NCI-H2029 treated with DMSO at 0.1 percent for 48 hours (cell line): ENCODE data around the gene KLHL17.
"Not testable (repeated sequence)": the region's sequence is repeated elsewhere in the genome, so short reads cannot be mapped to it uniquely, and the experiment has no call there.

Source experiments
- DNase-seq: peaks from one replicate; lab custom pipeline; 2025; lab: John Stamatoyannopoulos, UW

KLHL17 gene

GRCh38 chr1:970242-970972 is 10.0 kb downstream of the KLHL17 start:
- DNase-seq: no peak

GRCh38 chr1:970973-971730 is 10.8 kb downstream of the KLHL17 start:
- no peak for DNase-seq

- DNase-seq: no peak
Measured at GRCh38 chr1:971751-972506, 11.5 kb downstream of the KLHL17 start.

GRCh38 chr1:972726-973458 is 12.5 kb downstream of the KLHL17 start:
- no peak for DNase-seq

GRCh38 chr1:973459-974292 is 13.3 kb downstream of the KLHL17 start:
- no peak for DNase-seq

- no peak for DNase-seq
Measured at GRCh38 chr1:974293-974640, 13.9 kb downstream of the KLHL17 start.

- no peak for DNase-seq
Measured at GRCh38 chr1:974687-975328, 14.4 kb downstream of the KLHL17 start.

- DNase-seq: no peak
Measured at GRCh38 chr1:975365-975764, 15.0 kb downstream of the KLHL17 start.

- DNase-seq: no peak
Measured at GRCh38 chr1:975896-976683, 15.7 kb downstream of the KLHL17 start.

GRCh38 chr1:976791-977190 is 16.4 kb downstream of the KLHL17 start:
- not testable (repeated sequence) for DNase-seq

- no peak for DNase-seq
Measured at GRCh38 chr1:978069-978834, 17.9 kb downstream of the KLHL17 start.

- no peak for DNase-seq
Measured at GRCh38 chr1:978835-979743, 18.7 kb downstream of the KLHL17 start.

- DNase-seq: no peak
Measured at GRCh38 chr1:979744-980072, 19.3 kb downstream of the KLHL17 start.

GRCh38 chr1:980137-980571 is 19.8 kb downstream of the KLHL17 start:
- no peak for DNase-seq

- DNase-seq: no peak
Measured at GRCh38 chr1:980602-981395, 20.4 kb downstream of the KLHL17 start.

GRCh38 chr1:981491-981954 is 21.1 kb downstream of the KLHL17 start:
- no peak for DNase-seq

- no peak for DNase-seq
Measured at GRCh38 chr1:981955-982558, 21.7 kb downstream of the KLHL17 start, which contains the start of gene PERM1. Gene PERM1 (minus strand): TSS chr1:982093. CDS start chr1:981029, 1,064 bp downstream.
